ENCODE measurements around the gene MAFG.

MAFG gene

GRCh38 chr17:81948635-81949378 lies 21.3 kb upstream of the MAFG start:
- H3K27ac ChIP-seq, result no peak overlapping the region
- no peak for TF ChIP-seq CTCF (conservative IDR thresholded peaks at IDR 0.05)

- TF ChIP-seq CTCF (conservative IDR thresholded peaks at IDR 0.05), result no peak
- no peak within 1 kb of the TSS for H3K27ac ChIP-seq
Observed at GRCh38 chr17:81947189-81947588, 19.7 kb upstream of the MAFG start, which contains the start of gene MYADML2. Gene MYADML2, minus strand, starts transcription at chr17:81947233. Its CDS starts 5,492 bp downstream, at chr17:81941741.

GRCh38 chr17:81944858-81945257 lies 17.3 kb upstream of the MAFG start:
- TF ChIP-seq CTCF (conservative IDR thresholded peaks at IDR 0.05), result no peak
- no peak overlapping the region for H3K27ac ChIP-seq

GRCh38 chr17:81942167-81942553 lies 14.6 kb upstream of the MAFG start:
- TF ChIP-seq CTCF (conservative IDR thresholded peaks at IDR 0.05), result no peak

GRCh38 chr17:81941484-81942166 lies 14.1 kb upstream of the MAFG start:
- no peak for TF ChIP-seq CTCF (conservative IDR thresholded peaks at IDR 0.05)
- H3K27ac ChIP-seq, result no peak overlapping the region

More at GRCh38 chr17:81942167-81942553, 14.6 kb upstream of the MAFG start:
- H3K27ac ChIP-seq, result no peak overlapping the region

- TF ChIP-seq CTCF (conservative IDR thresholded peaks at IDR 0.05), result no peak
- H3K27ac ChIP-seq, result no peak overlapping the region
Observed at GRCh38 chr17:81940538-81941483, 13.3 kb upstream of the MAFG start.

All from VCaP (cell line).